Glomerular endothelial cell (primary cell): ENCODE measurements around the gene JARID2. TPM values are rescaled to one million over a fixed set of nuclear protein-coding genes. Genes with fewer than 3 reads are reported as not detected.

Source experiments
- DNase-seq: peaks from one replicate; pipeline ENCODE4 v3.0.0-alpha.2; 2011; ENCODE audit warnings: low read depth, low spot score; ENCODE audit errors: extremely low read depth
- total RNA-seq: library from RNA; depleted of rRNA; stranded (reverse); fragments of >200 nt; gene quantifications from 2 replicates; pipeline ENCODE4 v1.2.3, GENCODE V29; 2015

Gene JARID2
- total RNA-seq, 1 donor from 2014 or later, result 16.7 TPM

- DNase-seq, result no peak
Observed at GRCh38 chr6:15430186-15430585, 184.3 kb downstream of the JARID2 start.

DNA sequence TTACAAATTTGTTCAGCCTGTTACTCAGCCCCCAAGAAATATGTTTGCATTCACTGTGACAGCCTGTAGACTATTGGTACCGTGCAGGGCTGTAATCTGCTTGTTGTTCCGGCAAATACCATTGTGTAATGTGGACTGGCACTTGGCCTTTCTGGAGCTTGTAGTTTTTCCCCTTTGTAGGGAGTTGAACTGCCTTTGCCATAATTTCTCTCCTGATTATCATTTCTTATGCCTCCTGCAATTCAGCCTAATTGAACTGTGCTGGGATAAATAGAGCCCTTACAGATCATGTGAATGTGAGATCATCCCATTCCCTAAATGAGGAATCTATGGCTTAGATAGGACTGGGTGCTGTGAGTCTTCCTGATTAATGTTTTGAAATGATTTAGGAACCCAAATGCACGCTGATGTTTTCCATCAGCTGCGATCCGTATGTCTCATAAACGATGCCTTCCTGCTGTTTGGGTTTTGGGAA lies 185.1 kb downstream of the JARID2 start:
- no peak for DNase-seq

- DNase-seq, result no peak
Observed at GRCh38 chr6:15431762-15432483, 186.1 kb downstream of the JARID2 start.

- no peak for DNase-seq
Observed at GRCh38 chr6:15433511-15433861, 187.6 kb downstream of the JARID2 start.

- no peak for DNase-seq
Observed at GRCh38 chr6:15434263-15434662, 188.4 kb downstream of the JARID2 start.

DNA sequence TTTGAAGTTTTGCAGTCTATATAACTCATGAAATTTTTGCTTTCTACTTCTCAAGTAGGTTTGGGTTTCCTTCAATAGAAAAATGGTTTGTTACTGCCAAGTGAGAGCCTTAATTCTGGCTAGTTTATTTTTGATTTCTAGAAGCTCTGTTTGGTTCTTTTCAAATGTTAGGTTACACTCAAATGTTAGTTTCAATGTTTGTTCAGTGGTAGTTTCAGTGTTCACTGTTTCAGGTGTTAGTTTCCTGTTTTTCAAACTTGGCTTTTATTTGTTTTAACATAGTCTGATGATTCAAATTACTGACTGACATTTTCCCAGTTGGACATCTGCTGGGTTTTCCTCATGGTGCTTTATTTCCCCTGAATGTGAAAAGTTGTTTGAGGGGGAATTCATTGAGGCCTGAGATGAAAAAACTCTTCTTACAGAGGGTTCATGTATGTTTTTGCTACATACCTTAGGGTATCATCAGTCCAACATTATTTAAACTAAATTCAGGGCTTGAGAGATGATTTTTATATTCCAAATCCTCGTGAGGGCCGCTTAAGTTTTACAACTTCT lies 189.0 kb downstream of the JARID2 start:
- no peak for DNase-seq

DNA sequence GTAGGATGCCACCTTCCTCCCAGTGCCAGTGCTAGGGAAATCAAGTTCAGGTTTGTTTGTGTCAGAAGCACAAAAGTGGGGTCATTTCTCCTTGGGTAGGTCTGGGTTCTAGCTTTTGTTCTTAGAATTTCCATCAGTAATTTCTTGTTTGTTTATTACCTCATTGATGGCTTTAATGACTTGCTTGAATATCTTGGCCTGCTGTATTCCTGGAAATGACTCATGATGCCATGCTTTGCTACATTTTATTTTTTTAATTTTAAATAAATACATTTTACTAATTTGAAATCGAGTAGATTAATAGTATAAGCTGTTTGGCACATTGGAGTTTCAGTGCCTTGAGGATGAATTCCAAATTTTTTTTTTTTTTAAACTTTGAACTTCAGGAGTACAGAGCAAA lies 189.6 kb downstream of the JARID2 start:
- DNase-seq, result no peak

DNA sequence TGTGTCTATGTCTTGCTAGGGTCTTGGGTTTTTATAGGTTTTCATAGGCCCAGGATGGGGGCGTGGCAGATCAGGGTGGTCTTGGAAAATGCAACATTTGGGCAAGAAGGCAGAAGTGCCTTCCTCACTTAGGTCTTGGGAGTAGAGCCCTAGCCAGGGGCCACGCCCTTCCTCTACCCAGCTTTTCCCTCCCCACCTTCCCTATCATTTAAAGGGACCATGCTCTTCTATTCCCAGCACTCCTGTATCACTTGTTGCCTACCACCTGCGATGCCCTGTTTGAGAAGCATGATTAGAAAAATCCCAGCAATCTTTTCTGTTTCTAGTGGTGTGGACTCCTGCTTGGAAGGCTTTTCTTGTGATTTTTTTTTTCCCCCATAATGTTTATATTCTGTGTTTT lies 190.6 kb downstream of the JARID2 start:
- no peak for DNase-seq

GRCh38 chr6:15437090-15437635 lies 191.3 kb downstream of the JARID2 start:
- DNase-seq, result no peak

GRCh38 chr6:15439410-15440025 lies 193.6 kb downstream of the JARID2 start:
- DNase-seq, result no peak

DNA sequence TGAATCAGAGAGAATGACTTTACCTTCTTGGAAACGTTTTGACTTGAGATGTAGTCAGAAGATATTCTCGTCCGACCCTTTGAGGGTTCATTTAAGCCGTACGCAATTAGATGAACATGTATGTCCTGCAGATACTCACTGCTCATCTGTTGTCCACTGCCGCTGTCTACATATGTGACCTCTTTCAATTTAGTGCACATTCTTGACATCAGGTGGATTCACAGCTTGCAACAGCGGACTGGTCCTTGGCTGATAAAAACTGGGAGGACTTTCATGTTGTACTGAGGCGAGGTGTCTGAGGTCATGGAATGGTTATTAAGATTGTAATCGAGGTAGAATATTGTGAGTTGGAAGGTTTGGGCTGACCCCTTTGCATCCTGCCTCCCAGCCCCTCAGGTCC lies 194.2 kb downstream of the JARID2 start:
- DNase-seq, result no peak

DNA sequence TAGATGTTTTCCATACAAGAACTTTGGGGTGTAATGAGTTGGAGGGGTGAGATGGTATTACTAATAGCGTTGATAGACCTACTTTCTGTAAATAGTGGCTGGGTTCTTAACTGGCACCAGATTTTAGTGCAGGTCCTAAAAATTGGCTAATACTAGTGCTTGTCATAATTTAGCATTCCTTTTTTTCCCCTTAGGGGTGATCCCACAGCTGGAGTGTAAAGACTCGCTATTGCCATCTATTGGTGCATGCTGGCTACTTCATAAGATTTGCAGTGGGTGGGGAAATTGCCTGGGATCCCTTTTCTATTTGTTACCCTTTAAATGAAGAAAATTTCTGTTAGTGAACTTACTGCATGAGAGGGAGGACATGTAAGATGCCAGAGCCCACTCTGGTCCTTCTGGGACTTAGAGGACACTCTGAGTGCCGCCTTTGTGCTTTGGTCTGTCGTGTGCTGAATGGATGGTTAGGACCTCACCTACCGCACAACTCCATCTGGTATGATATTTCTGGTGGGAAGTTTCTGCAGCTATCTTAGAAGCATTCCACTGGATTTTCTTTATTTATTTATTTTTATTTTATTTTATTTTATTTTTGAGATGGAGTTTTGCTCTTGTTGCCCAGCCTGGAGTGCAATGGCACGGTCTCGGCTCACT lies 195.5 kb downstream of the JARID2 start:
- no peak for DNase-seq

GRCh38 chr6:15441981-15442380 lies 196.1 kb downstream of the JARID2 start:
- DNase-seq, result no peak

- DNase-seq, result no peak
Observed at GRCh38 chr6:15442467-15442866, 196.6 kb downstream of the JARID2 start.

- DNase-seq, result no peak
Observed at GRCh38 chr6:15443119-15443830, 197.4 kb downstream of the JARID2 start.

- DNase-seq, result no peak
Observed at GRCh38 chr6:15444081-15444731, 198.3 kb downstream of the JARID2 start.

DNA sequence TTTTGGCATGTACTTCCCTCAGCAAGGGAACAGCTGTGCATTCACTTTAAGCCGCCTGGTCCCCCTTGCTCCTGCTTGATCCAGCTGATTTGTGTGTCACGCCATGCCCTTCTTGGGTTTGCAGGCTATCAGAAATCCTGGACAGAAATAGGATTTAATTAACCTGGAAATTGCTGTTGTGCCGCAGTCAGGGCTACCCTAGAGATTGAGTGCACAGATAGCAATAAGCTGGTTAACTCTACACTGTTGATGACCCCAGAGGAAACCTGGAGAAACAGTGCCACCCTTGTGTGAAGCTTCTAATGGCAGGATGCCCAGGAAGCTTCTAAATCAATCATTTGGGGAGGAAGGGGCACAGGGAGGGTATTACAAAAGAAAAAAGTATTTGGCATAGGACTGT lies 199.0 kb downstream of the JARID2 start:
- DNase-seq, result no peak

DNA sequence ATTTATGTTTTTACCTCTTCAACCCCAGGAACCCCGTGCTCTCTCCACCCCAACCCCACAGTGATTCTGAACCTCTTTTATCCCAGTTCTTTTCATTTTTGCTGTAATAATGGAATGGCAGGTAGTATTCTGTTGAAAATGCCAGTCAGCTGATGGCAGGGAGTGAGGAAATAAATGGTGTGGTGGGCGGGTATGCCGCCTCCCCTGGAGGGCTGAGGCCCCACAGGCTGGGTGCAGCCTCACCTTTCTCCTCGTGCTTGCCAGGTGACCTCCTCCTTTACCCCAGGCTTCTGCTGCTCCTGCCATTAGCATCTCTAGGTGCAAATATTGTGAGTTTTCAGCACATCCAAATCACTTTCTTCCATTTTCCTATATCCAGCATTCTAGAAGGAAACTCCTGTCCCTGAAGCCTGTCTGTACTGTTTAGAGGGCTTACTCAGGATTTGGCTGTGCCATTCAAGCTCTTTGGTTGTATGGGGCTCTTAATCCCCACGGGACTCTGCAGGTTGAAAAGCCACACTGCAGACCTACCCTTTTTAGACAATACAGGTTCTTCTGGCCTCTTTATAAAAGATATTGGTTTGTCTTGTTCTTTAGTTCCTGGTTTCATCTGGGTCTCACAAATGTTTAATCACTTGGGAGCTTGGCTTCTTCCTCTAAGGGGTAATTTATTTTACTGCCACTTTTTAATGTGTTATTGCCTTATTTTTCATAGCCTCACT lies 201.8 kb downstream of the JARID2 start:
- no peak for DNase-seq

DNA sequence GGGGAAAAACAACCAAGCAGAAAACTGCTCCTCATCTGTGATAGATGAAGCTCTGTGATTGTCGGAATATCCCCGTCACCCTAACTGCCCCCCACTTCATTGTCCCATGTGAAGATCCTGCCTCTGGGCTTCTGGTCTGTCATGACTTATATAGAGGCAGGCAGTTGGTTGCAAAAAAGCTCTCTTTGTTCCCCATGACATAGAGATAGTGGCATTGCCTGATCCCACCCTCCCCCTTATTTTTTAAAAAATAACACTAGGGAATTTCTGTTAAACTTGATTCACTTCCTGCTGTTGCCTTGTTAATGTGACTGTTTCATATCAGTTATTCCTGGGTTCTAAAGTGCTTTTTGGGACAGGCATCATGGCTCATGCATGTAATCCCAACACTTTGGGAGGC lies 203.1 kb downstream of the JARID2 start:
- no peak for DNase-seq

- no peak for DNase-seq
Observed at GRCh38 chr6:15451738-15452137, 205.9 kb downstream of the JARID2 start.
